Osteoblast (primary cell): ENCODE data around the gene DHX58. TPM values are rescaled to one million over a fixed set of nuclear protein-coding genes. Genes with fewer than 3 reads are reported as not detected.

Source experiments
- DNase-seq: peaks from one replicate; pipeline ENCODE4 v3.0.0; 2011; ENCODE audit warnings: low spot score, mixed read lengths; ENCODE audit not compliant: insufficient read length; ENCODE audit errors: missing footprints
- H2AFZ ChIP-seq: 2 replicates; pipeline ENCODE4 v1.6.0; 2011; ENCODE audit warnings: mild to moderate bottlenecking, low read length
- H3K27ac ChIP-seq: 2 replicates; pipeline ENCODE4 v1.5.1; 2011; ENCODE audit warnings: mild to moderate bottlenecking, low read depth, low read length, moderate library complexity
- H3K27me3 ChIP-seq: 2 replicates; pipeline ENCODE4 v1.6.0; 2012; ENCODE audit warnings: mild to moderate bottlenecking, control low read depth, inconsistent platforms, low read length, moderate library complexity; ENCODE audit not compliant: insufficient read depth
- H3K36me3 ChIP-seq: 2 replicates; pipeline ENCODE4 v1.5.1; 2011; ENCODE audit warnings: mild to moderate bottlenecking, low read length, control low read depth, moderate library complexity; ENCODE audit not compliant: insufficient read depth
- H3K4me1 ChIP-seq: 2 replicates; pipeline ENCODE4 v1.5.1; 2011; ENCODE audit warnings: mild to moderate bottlenecking, low read length, control low read depth, moderate library complexity; ENCODE audit not compliant: insufficient read depth
- H3K4me2 ChIP-seq: 2 replicates; pipeline ENCODE4 v1.6.0; 2011; ENCODE audit warnings: mild to moderate bottlenecking, low read length; ENCODE audit not compliant: insufficient read depth
- H3K4me3 ChIP-seq: fragments of 200-600 bp; sonication (generic); 3 replicates; pipeline ENCODE4 v1.5.1; 2012; ENCODE audit warnings: mild to moderate bottlenecking, low read length, inconsistent platforms; ENCODE audit not compliant: insufficient read depth
- H3K79me2 ChIP-seq: 2 replicates; pipeline ENCODE4 v1.6.0; 2012; ENCODE audit warnings: mild to moderate bottlenecking, low read length, control low read depth, inconsistent platforms; ENCODE audit not compliant: insufficient read depth
- H3K9me3 ChIP-seq: 2 replicates; pipeline ENCODE4 v1.5.1; 2011; ENCODE audit warnings: low read depth, low read length, control low read depth
- H4K20me1 ChIP-seq: 2 replicates; pipeline ENCODE4 v1.6.0; 2012; ENCODE audit warnings: mild to moderate bottlenecking, low read length, control low read depth; ENCODE audit not compliant: insufficient read depth
- total RNA-seq: library from RNA; depleted of rRNA; stranded (reverse); fragments of >200 nt; gene quantifications from 2 replicates; pipeline ENCODE4 v1.2.3, GENCODE V29; 2012
- TF ChIP-seq, protein P1 (sequence below): IDR thresholded peaks from 2 replicates; pipeline ENCODE4 v1.5.1; 2011; ENCODE audit warnings: mild to moderate bottlenecking, low read depth, low read length, moderate library complexity; ENCODE audit errors: extremely low read depth

Gene DHX58
- total RNA-seq, 1 donor, result 18.5 TPM

DNA sequence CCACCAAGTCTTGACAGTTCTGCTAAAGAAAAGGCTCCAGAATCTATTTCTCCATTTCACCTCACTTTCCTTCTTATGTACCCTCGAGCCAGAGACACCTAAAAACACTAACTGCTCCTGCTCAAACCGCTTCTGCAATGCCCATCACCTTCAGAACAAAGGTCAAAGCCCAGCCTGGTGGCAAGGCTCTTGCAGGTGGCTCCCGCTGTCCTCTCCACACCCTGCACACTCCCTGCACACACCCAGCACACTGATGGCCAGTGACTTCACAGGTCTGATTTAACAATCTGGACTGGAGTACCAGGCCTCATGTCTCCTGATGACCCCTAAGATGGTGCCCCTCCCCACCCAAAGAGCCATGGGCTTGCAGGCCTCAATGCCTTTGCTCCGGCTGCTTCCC lies 52.3 kb downstream of the DHX58 start:
- TF ChIP-seq, protein P1, sequence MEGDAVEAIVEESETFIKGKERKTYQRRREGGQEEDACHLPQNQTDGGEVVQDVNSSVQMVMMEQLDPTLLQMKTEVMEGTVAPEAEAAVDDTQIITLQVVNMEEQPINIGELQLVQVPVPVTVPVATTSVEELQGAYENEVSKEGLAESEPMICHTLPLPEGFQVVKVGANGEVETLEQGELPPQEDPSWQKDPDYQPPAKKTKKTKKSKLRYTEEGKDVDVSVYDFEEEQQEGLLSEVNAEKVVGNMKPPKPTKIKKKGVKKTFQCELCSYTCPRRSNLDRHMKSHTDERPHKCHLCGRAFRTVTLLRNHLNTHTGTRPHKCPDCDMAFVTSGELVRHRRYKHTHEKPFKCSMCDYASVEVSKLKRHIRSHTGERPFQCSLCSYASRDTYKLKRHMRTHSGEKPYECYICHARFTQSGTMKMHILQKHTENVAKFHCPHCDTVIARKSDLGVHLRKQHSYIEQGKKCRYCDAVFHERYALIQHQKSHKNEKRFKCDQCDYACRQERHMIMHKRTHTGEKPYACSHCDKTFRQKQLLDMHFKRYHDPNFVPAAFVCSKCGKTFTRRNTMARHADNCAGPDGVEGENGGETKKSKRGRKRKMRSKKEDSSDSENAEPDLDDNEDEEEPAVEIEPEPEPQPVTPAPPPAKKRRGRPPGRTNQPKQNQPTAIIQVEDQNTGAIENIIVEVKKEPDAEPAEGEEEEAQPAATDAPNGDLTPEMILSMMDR, result no peak
- Histone ChIP-seq H3K27me3 (peaks cover 6% of the 10 kb centered on the region), H4K20me1 (no peaks in the 10 kb centered on the region), H3K4me2 (no peak overlapping the region), H3K36me3 (no peaks in the 10 kb centered on the region), H2AFZ (no peak overlapping the region), H3K27ac (no peak overlapping the region), H3K79me2 (no peaks in the 10 kb centered on the region), H3K9me3 (no peaks in the 10 kb centered on the region), H3K4me1 (no peaks in the 10 kb centered on the region), H3K4me3 (no peak overlapping the region)
- peak; percentile 35 for DNase-seq

DNA sequence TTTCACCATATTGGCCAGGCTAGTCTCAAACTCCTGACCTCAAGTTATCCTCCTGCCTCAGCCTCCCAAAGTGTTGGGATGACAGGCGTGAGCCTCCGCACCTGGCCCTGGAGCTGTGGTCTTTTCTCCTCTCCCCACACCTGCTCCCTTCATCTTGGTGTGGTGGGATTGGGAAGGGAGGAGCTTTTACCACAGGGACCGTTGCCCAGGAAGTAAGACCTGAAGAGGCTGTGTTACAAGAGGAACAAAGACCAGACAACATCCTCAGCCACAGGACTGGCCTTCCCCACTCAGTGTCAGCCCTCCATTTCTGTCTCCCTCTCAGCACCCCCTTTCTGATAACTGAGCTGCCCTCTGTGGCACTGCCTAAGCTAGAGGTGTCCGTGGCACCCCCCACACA lies 52.7 kb downstream of the DHX58 start:
- Histone ChIP-seq H3K79me2 (no peaks in the 10 kb centered on the region), H2AFZ (no peak overlapping the region), H3K4me1 (no peaks in the 10 kb centered on the region), H3K4me2 (no peak overlapping the region), H3K27me3 (peaks cover 11% of the 10 kb centered on the region), H3K9me3 (no peaks in the 10 kb centered on the region), H3K4me3 (no peak overlapping the region), H4K20me1 (no peaks in the 10 kb centered on the region), H3K27ac (no peak overlapping the region), H3K36me3 (no peaks in the 10 kb centered on the region)
- DNase-seq, result no peak
- TF ChIP-seq, protein P1, result no peak

DNA sequence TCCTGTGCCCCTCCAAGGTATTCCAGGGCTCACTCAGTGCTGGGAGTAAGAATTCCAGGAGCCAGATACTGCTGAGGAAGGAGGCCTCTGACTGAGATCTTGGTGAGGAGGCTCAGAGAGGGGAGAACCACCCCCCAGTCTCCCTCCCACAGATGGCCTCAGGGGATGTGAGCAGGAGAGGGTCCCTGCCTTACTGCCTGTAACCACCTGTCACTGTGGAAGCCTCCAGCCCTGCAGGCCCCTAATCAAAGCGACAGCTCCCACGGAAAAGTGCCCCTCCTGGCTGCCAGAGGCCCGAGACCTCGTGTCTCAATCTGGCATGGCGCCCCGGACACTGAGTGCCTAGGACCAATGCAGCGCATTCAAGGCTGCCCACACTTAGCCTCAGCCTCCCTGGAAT lies 54.5 kb downstream of the DHX58 start:
- H3K79me2 ChIP-seq, result no peaks in the 10 kb centered on the region
- H3K27me3 ChIP-seq, result peaks cover 23% of the 10 kb centered on the region
- no peak overlapping the region for H3K4me3 ChIP-seq
- H3K36me3 ChIP-seq, result no peaks in the 10 kb centered on the region
- H3K9me3 ChIP-seq, result no peaks in the 10 kb centered on the region
- TF ChIP-seq, protein P1, result no peak
- H3K27ac ChIP-seq, result no peak overlapping the region
- no peak for DNase-seq
- no peak overlapping the region for H2AFZ ChIP-seq
- no peak overlapping the region for H3K4me2 ChIP-seq
- no peaks in the 10 kb centered on the region for H4K20me1 ChIP-seq
- no peaks in the 10 kb centered on the region for H3K4me1 ChIP-seq

DNA sequence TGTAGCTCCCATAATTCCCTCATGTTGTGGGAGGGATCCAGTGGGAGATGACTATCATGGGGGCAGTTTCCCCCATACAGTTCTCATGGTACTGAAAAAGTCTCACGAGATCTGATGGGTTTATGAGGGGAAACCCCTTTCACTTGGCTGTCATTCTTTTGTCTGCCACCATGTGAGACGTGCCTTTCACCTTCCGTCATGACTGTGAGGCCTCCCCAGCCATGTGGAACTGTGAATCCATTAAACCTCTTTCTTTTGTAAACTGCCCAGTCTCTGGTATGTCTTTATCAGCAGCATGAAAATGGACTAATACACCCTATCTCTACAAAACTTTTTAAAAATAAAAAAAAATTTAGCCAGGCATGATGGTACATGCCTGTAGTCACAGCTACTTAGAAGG lies 55.9 kb downstream of the DHX58 start:
- no peak overlapping the region for H3K4me2 ChIP-seq
- no peaks in the 10 kb centered on the region for H3K9me3 ChIP-seq
- no peaks in the 10 kb centered on the region for H4K20me1 ChIP-seq
- no peak for DNase-seq
- peaks cover 37% of the 10 kb centered on the region for H3K27me3 ChIP-seq
- H3K79me2 ChIP-seq, result no peaks in the 10 kb centered on the region
- H3K36me3 ChIP-seq, result no peaks in the 10 kb centered on the region
- no peak overlapping the region for H3K27ac ChIP-seq
- no peak overlapping the region for H3K4me3 ChIP-seq
- H2AFZ ChIP-seq, result no peak overlapping the region
- no peaks in the 10 kb centered on the region for H3K4me1 ChIP-seq
- TF ChIP-seq, protein P1, result no peak
